GM12878 (cell line): Measurements from ENCODE around the gene SERPINH1. TPM values are rescaled to one million over a fixed set of nuclear protein-coding genes. Genes with fewer than 3 reads are reported as not detected.

Experiments used
- ATAC-seq: fragments of 200-7000 bp; cut with Tn5 transposase; 3 replicates; pipeline ENCODE4 v1.9.1; 2020; ENCODE audit warnings: mild to moderate bottlenecking, moderate library complexity
- BruUV-seq: library from RNA; stranded (reverse); fragments of 400-500 nt; replicated peaks from 2 replicates; lab custom pipeline; 2021; lab: Mats Ljungman, UMichigan
- CTCF ChIA-PET: fragments of 300-600 bp; sonication (Branson Sonifier 250); formaldehyde crosslinking; extraction: SDS; loops from one replicate; lab custom pipeline; 2021; ENCODE audit warnings: inconsistent platforms; lab: Yijun Ruan, JAX
- POLR2A ChIA-PET: fragments of 350-600 bp; formaldehyde crosslinking; extraction: SDS; loops from one replicate; lab custom pipeline; 2021; ENCODE audit warnings: inconsistent platforms; lab: Charles Lee
- RAD21 ChIA-PET: fragments of 300-600 bp; sonication (Branson Sonifier 250); formaldehyde crosslinking; loops from one replicate; lab custom pipeline; 2023; ENCODE audit warnings: antibody characterized with exemption; ENCODE audit not compliant: unreplicated experiment; lab: Charles Lee
- SMC1A ChIA-PET: fragments of 300-600 bp; sonication (Branson Sonifier 250); formaldehyde crosslinking; loops from one replicate; lab custom pipeline; 2023; ENCODE audit not compliant: unreplicated experiment, uncharacterized antibody; lab: Charles Lee
- DNase-seq: peaks from one replicate; pipeline ENCODE4 v3.0.0-alpha.2; 2011; ENCODE audit warnings: low read depth, low spot score
- FAIRE-seq: peaks from 3 replicates; lab custom pipeline; 2011; peaks lifted over from hg19 to GRCh38; lab: Jason Lieb, UNC
- H2AFZ ChIP-seq: 2 replicates; pipeline ENCODE4 v1.6.0; 2011; ENCODE audit warnings: low read depth, low read length, control low read depth; ENCODE audit not compliant: control insufficient read depth
- H3K27ac ChIP-seq: 2 replicates; pipeline ENCODE4 v1.5.1; 2011; ENCODE audit warnings: control low read depth; ENCODE audit not compliant: control insufficient read depth, insufficient read depth
- H3K27me3 ChIP-seq, 2 experiments: replicated peaks in 1 of 2; 2 replicates each; pipeline versions ENCODE4 v1.6.0 to v1.6.1; 2011; ENCODE audit warnings: low read length in 1 of 2; ENCODE audit not compliant: control insufficient read depth in 2 of 2, insufficient read depth in 2 of 2
- H3K36me3 ChIP-seq, 2 experiments: 2 replicates each; pipeline ENCODE4 v1.5.1; 2011; ENCODE audit warnings: low read length in 1 of 2; ENCODE audit not compliant: control insufficient read depth in 2 of 2, insufficient read depth in 2 of 2
- H3K4me1 ChIP-seq: 2 replicates; pipeline ENCODE4 v1.6.1; 2011; ENCODE audit warnings: mild to moderate bottlenecking, low read length, moderate library complexity, mixed read lengths; ENCODE audit not compliant: control insufficient read depth, insufficient read depth
- H3K4me2 ChIP-seq: 2 replicates; pipeline ENCODE4 v1.6.0; 2011; ENCODE audit warnings: control low read depth; ENCODE audit not compliant: control insufficient read depth, insufficient read depth
- H3K4me3 ChIP-seq: fragments of 200-600 bp; sonication (generic); 2 replicates; pipeline ENCODE4 v1.5.1; 2016
- H3K79me2 ChIP-seq: 2 replicates; pipeline ENCODE4 v1.6.0; 2011; ENCODE audit warnings: low read length; ENCODE audit not compliant: control insufficient read depth, insufficient read depth
- H3K9ac ChIP-seq: 2 replicates; pipeline ENCODE4 v1.8.0; 2011; ENCODE audit warnings: low read length, control low read depth, mixed read lengths; ENCODE audit not compliant: control insufficient read depth, insufficient read depth
- H3K9me3 ChIP-seq: replicated peaks from 3 replicates; pipeline ENCODE4 v1.5.1; 2011; ENCODE audit warnings: mild to moderate bottlenecking, low read length; ENCODE audit not compliant: control insufficient read depth, insufficient read depth
- H4K20me1 ChIP-seq: 2 replicates; pipeline ENCODE4 v1.6.0; 2011; ENCODE audit not compliant: control insufficient read depth, insufficient read depth
- EP300 ChIP-seq, 2 experiments: fragments of 150-350 bp in 1 of 2; IDR thresholded peaks; 2 replicates each; pipeline ENCODE4 v1.6.1; 2011 to 2012; ENCODE audit warnings: low read depth in 2 of 2, low read length in 2 of 2, borderline replicate concordance in 1 of 2, improper control_type of control experiment in 1 of 2, inconsistent platforms in 1 of 2; ENCODE audit not compliant: control insufficient read depth in 1 of 2
- JUND ChIP-seq: IDR thresholded peaks from 2 replicates; pipeline ENCODE4 v1.6.1; 2012; ENCODE audit warnings: low read depth, mild to moderate bottlenecking, low read length, improper control_type of control experiment, moderate library complexity
- KAT2A ChIP-seq: conservative IDR thresholded peaks from 2 replicates; pipeline ENCODE4 v1.6.1; 2011; ENCODE audit warnings: low read depth, low read length; ENCODE audit not compliant: control insufficient read depth
- MEF2B ChIP-seq: fragments of 450-650 bp; IDR thresholded peaks from 2 replicates; pipeline ENCODE4 v1.6.1; 2018; ENCODE audit warnings: mild to moderate bottlenecking, moderate library complexity; ENCODE audit not compliant: partially characterized antibody, poor library complexity, severe bottlenecking
- MYC ChIP-seq: IDR thresholded peaks from 2 replicates; pipeline ENCODE4 v1.6.1; 2011; ENCODE audit warnings: mild to moderate bottlenecking, low read length, moderate library complexity, inconsistent platforms; ENCODE audit not compliant: insufficient read depth, insufficient replicate concordance, insufficient read length, severe bottlenecking
- RAD21 ChIP-seq: IDR thresholded peaks from 2 replicates; pipeline ENCODE4 v1.6.1; 2011; ENCODE audit warnings: mild to moderate bottlenecking, low read depth, low read length, moderate library complexity; ENCODE audit not compliant: insufficient read depth
- RAD51 ChIP-seq: fragments of 450-650 bp; IDR thresholded peaks from 2 replicates; pipeline ENCODE4 v1.6.1; 2016; ENCODE audit warnings: moderate library complexity, mild to moderate bottlenecking, inconsistent platforms
- SIX5 ChIP-seq: IDR thresholded peaks from 2 replicates; pipeline ENCODE4 v1.6.1; 2011; ENCODE audit warnings: mild to moderate bottlenecking, low read depth, low read length, moderate library complexity; ENCODE audit not compliant: severe bottlenecking
- SMARCA5 ChIP-seq: fragments of 450-650 bp; IDR thresholded peaks from 2 replicates; pipeline ENCODE4 v1.6.1; 2017; ENCODE audit warnings: mild to moderate bottlenecking
- SRF ChIP-seq, 2 experiments: IDR thresholded peaks; 2 replicates each; pipeline ENCODE4 v1.6.1; 2011; ENCODE audit warnings: low read depth in 2 of 2, low read length in 2 of 2, mild to moderate bottlenecking in 1 of 2, moderate library complexity in 1 of 2
- STAT3 ChIP-seq: IDR thresholded peaks from 2 replicates; pipeline ENCODE4 v1.6.1; 2011; ENCODE audit warnings: low read depth, low read length, improper control_type of control experiment
- TAF1 ChIP-seq: IDR thresholded peaks from 2 replicates; pipeline ENCODE4 v1.6.1; 2011; ENCODE audit warnings: mild to moderate bottlenecking, low read depth, low read length, borderline replicate concordance
- WRNIP1 ChIP-seq: IDR thresholded peaks from 2 replicates; pipeline ENCODE4 v1.6.1; 2011; ENCODE audit warnings: low read depth, low read length, improper control_type of control experiment, borderline replicate concordance
- WGBS: methylation state at CpG from one replicate; pipeline ENCODE4 v1.1.6; 2016; ENCODE audit warnings: low lambda C conversion rate; ENCODE audit not compliant: insufficient replicate concordance, insufficient coverage; ENCODE audit errors: missing lambda C conversion rate; 5-methylcytosine and 5-hydroxymethylcytosine counted together
- in situ Hi-C: fragments of 300-500 bp; cut with MboI; formaldehyde crosslinking; loops from 9 replicates; pipeline ENCODE4 v1.14.3; 2018; ENCODE audit warnings: mixed read lengths
- intact Hi-C: fragments of 100-400 bp; cut with micrococcal nuclease; formaldehyde crosslinking; loops from one replicate; pipeline ENCODE4 v1.14.2; 2022; ENCODE audit not compliant: unreplicated experiment
- polyA plus RNA-seq, 11 experiments: library from polyadenylated mRNA; depleted of rRNA in 4 of 11; unstranded in 6 of 11; stranded (reverse) in 5 of 11; fragments of >200 nt; fragmentation: Nextera tagmentation in 4 of 11; fragmentation: Illumina TruSeq in 1 of 11; extraction: Ambion mirVana in 4 of 11; extraction: Trizol in 1 of 11; gene quantifications; 1 replicate in 1 of 11; 2 replicates in 10 of 11; pipeline versions ENCODE4 v1.2.1 to v1.2.3, GENCODE V29; 2011 to 2016; ENCODE audit warnings: inconsistent platforms in 2 of 11, missing spikeins in 2 of 11, low read depth in 1 of 11
- total RNA-seq, 4 experiments: library from RNA; depleted of rRNA in 3 of 4; stranded (reverse); fragments of >200 nt in 3 of 4; fragmentation: Illumina TruSeq in 1 of 4; extraction: Trizol in 1 of 4; gene quantifications; 2 replicates each; pipeline versions ENCODE4 v1.2.1 to v1.2.3, GENCODE V29; 2013 to 2021
- TF ChIP-seq, protein P1 (sequence below): IDR thresholded peaks from 2 replicates; pipeline ENCODE4 v1.6.1; 2011; ENCODE audit warnings: borderline replicate concordance, low read depth, mild to moderate bottlenecking, moderate library complexity, mixed read lengths, low read length; ENCODE audit not compliant: insufficient read depth; ENCODE audit errors: extremely low read length

Gene SERPINH1
- total and polyA plus RNA-seq, 10 of the 15 experiments (the other 5 are each of a cell fraction or from before 2014, with no cell fraction given), result 0.34 to 19.8 (median 13.7) TPM

DNA sequence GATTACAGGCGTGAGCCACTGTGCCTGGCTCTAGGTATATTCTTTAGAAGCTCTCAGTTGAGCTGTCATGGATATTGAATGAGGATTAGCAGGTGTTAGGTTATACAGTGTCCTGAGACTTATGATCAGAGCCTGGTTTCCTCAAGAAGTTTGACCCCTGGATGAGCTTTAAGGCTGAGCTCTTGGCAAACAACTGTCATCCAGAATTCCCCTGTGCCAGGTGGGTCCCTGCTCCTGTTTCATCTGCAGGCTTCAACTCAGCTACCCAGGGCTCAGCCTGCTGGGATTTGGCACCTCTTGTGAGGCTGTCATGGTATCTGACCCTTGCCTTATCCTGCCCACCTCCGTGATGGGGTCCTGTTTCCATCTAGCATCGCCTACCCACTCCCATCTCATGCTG lies 24.3 kb downstream of the SERPINH1 start:
- Histone ChIP-seq H3K36me3 (no peaks in the 10 kb centered on the region), H2AFZ (no peak overlapping the region), H3K4me3 (no peak overlapping the region), H3K27me3 (no peaks in the 10 kb centered on the region), H3K9ac (no peak overlapping the region), H4K20me1 (no peaks in the 10 kb centered on the region), H3K27ac (no peak overlapping the region), H3K4me1 (peaks cover 5% of the 10 kb centered on the region; the same call in 1 of the 2 replicates), H3K9me3 (no peaks in the 10 kb centered on the region), H3K4me2 (no peak overlapping the region), H3K79me2 (no peaks in the 10 kb centered on the region)
- no peak for DNase-seq
- no peak for TF ChIP-seq JUND
- TF ChIP-seq TAF1, result no peak
- no peak for TF ChIP-seq KAT2A
- TF ChIP-seq SIX5, result no peak
- no peak for TF ChIP-seq STAT3
- no peak for FAIRE-seq
- no peak for ATAC-seq
- CTCF ChIA-PET, result interaction anchor here (1.0 to 1.1 kb wide), 2 partner anchors 10 to 13 kb away, joined by 3 read pairs; no protein-coding TSS in a partner anchor
- no TSS peak for BruUV-seq
- intact Hi-C loops, result no loop called here
- POLR2A ChIA-PET, result no interaction called here
- RAD21 ChIA-PET, result no interaction called here
- WGBS, result 20% methylated on average over 3 of the region's 3 CpGs
- in situ Hi-C loops, result no loop called here
- SMC1A ChIA-PET, result no interaction called here

DNA sequence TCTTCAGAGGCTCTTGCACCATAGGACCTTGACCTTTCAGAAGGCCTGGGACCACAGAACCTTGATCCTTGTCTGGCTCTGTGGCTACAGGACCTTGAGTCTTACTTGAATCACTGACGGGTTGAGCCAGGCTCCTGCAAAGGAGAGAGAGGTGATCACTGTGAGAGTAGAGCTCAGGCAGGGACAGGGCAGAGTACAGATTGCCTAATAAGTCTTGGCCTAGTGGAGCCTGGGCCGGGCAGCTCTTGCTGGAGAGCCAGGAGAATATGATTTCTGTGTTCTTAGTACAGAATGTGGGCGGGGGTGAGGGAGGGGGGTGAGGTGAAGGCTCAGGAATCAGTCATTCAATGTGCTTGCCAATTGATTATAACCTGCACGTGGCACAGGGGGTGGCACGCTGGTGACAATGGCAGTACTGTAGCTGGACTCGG lies 26.0 kb downstream of the SERPINH1 start:
- H2AFZ ChIP-seq, result no peak overlapping the region
- ATAC-seq, result no peak
- in situ Hi-C loops, result no loop called here
- TF ChIP-seq MEF2B (no peak), WRNIP1 (no peak), SRF (IDR thresholded peaks at IDR 0.05; ENCODE audit: low read depth in 2 of 2, low read length in 2 of 2) (no peak), MYC (no peak), RAD21 (no peak), SMARCA5 (no peak), EP300 (IDR thresholded peaks at IDR 0.05; ENCODE audit: borderline replicate concordance in 1 of 2, control insufficient read depth in 1 of 2, low read depth in 2 of 2, low read length in 2 of 2) (no peak), RAD51 (no peak)
- TF ChIP-seq, protein P1, sequence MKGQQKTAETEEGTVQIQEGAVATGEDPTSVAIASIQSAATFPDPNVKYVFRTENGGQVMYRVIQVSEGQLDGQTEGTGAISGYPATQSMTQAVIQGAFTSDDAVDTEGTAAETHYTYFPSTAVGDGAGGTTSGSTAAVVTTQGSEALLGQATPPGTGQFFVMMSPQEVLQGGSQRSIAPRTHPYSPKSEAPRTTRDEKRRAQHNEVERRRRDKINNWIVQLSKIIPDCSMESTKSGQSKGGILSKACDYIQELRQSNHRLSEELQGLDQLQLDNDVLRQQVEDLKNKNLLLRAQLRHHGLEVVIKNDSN, result no peak
- TF ChIP-seq, all 136 proteins: peak for 0
- H3K4me1 ChIP-seq, result no peaks in the 10 kb centered on the region; the same call in 1 of the 2 replicates
- ChIA-PET RAD21 (no interaction called here), CTCF (interaction anchor here (0.8 to 1.9 kb wide), 2 partner anchors 10 to 41 kb away, joined by 3 to 8 read pairs; no protein-coding TSS in a partner anchor), SMC1A (no interaction called here), POLR2A (no interaction called here)
- H3K4me3 ChIP-seq, result no peak overlapping the region
- H3K27me3 ChIP-seq, result no peaks in the 10 kb centered on the region
- no peak overlapping the region for H3K27ac ChIP-seq
- FAIRE-seq (no peak), DNase-seq (no peak)
- no peaks in the 10 kb centered on the region for H3K79me2 ChIP-seq
- no peak overlapping the region for H3K4me2 ChIP-seq
- no TSS peak for BruUV-seq
- H3K9ac ChIP-seq, result no peak overlapping the region
- H3K9me3 ChIP-seq, result no peaks in the 10 kb centered on the region
- intact Hi-C loops, result no loop called here
- no peaks in the 10 kb centered on the region for H3K36me3 ChIP-seq
- H4K20me1 ChIP-seq, result no peaks in the 10 kb centered on the region
- WGBS, result 34% methylated on average over 6 of the region's 6 CpGs
